HG03108 (cell line): Measurements from ENCODE around the gene C2CD4C.
"Not testable (repeated sequence)": the region's sequence is repeated elsewhere in the genome, so short reads cannot be mapped to it uniquely, and the experiment has no call there.

Experiments
- ATAC-seq: cut with Tn5 transposase; IDR thresholded peaks from one replicate; pipeline ENCODE4 v1.9.1; 2021; ENCODE audit warnings: moderate library complexity; ENCODE audit not compliant: unreplicated experiment

C2CD4C gene

GRCh38 chr19:383922-384798 is 24.8 kb downstream of the C2CD4C start:
- ATAC-seq: no peak

DNA sequence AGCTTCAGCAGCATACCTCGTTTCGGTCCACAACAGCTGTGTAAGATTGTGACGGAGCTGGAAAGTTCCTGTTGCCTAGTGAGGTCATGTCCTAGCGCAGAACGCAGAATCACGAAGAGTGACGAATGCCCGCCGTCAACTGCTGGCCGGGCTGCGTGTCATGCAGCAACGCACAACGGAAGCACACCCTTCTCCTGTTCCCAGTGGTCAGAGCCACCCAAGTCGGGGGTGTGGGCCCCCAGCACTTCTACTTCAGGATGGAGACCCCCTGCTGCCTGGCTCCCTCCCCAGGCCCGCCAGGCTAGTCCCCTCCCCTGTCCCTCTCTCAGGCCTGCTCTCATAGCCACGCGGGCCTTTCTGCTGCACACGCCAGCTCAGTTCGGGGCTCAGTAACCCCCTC is 25.9 kb downstream of the C2CD4C start:
- ATAC-seq: no peak

GRCh38 chr19:382578-382977 is 26.4 kb downstream of the C2CD4C start:
- not testable (repeated sequence) for ATAC-seq

GRCh38 chr19:381901-382300 is 27.0 kb downstream of the C2CD4C start:
- not testable (repeated sequence) for ATAC-seq

DNA sequence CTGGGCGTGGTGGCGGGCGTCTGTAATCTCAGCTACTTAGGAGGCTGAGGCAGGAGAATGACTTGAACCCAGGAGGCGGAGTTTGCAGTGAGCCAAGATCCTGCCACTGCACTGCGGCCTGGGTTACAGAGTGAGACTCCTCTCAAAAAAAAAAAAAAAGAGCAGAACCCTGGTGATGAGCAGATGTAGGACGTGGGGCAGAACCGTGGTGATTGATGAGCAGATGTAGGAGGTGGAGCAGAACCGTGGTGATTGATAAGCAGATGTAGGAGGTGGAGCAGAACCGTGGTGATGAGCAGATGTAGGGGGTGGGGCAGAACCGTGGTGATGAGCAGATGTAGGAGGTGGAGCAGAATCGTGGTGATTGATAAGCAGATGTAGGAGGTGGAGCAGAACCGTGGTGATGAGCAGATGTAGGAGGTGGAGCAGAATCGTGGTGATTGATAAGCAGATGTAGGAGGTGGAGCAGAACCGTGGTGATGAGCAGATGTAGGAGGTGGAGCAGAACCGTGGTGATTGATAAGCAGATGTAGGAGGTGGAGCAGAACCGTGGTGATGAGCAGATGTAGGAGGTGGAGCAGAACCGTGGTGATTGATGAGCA is 28.2 kb downstream of the C2CD4C start:
- ATAC-seq: not testable (repeated sequence)

DNA sequence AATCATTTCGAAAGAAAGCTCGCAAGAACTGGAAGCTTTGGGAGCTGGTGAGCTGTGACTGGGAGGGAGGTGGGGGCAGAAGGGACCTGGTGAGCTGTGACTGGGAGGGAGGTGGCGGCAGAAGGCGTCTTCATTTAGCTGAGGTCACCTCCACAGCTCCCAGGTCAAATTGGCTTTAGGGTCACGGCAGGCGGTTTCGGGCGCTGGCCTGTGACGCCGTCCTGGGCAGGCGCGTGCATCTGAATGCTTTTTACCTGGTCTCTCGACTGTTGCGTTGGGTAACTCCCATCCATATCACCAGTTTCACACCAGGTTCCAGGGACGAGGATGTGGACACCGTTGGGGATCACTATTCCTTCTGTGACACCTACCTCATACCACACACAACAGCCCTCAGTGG is 29.2 kb downstream of the C2CD4C start:
- ATAC-seq: no peak

- no peak for ATAC-seq
Observed at GRCh38 chr19:378706-379105, 30.2 kb downstream of the C2CD4C start.

- no peak for ATAC-seq
Observed at GRCh38 chr19:377801-378581, 31.0 kb downstream of the C2CD4C start.

DNA sequence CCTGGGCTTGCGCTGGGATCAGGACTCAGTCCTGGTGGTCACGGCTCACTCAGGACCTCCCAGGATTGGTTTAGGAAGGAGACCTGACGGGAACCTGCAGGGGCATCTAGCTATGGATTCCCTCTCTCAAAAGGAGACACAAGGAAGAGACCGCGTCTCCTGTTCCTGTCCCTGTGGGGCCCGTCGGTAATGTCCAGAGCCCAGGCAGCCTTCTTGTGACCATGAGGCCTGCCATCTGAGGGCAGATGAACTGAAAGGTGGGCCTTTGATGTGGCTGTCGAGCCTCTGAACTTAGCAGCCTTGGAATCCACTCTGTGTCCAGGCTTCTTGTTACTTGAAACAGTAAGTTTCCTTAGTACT is 32.9 kb downstream of the C2CD4C start:
- no peak for ATAC-seq

DNA sequence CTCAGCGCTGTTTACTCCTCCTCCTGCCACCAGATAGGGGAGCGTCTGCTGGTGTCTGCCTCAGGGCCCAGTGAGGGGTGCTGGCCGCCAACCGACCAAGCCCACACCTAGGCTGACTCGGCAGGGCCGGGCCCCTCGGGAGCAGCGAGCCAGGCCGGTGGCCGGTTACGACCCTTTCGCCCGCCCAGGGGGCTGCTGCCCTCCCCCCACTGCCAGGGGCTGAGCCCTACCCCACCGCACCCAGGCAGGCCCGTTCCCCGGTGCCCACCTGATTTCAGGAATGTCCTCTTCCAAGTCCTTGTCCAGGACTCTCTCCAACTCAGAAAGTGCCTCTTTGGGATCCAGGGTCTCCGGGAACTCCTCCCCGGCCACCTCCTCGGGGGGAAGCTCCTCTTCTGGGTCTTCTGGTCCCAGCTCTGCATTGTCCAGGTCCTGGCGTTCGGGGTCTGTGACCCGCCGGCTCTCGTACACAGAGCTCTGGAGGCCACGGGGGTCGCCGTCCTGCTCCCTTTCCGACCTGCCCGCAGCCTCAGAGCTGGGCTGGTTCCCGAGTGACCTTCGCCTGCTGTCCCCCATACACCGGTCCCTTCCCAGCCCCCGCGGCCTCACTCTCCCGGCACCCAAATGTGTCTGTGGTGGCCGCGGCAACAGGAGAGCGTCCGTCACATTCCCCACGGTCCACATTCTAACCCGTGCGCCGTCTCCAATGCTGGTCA is 33.4 kb downstream of the C2CD4C start:
- no peak for ATAC-seq

- no peak for ATAC-seq
Observed at GRCh38 chr19:374886-375235, 34.1 kb downstream of the C2CD4C start.

- no peak for ATAC-seq
Observed at GRCh38 chr19:374183-374885, 34.6 kb downstream of the C2CD4C start.

DNA sequence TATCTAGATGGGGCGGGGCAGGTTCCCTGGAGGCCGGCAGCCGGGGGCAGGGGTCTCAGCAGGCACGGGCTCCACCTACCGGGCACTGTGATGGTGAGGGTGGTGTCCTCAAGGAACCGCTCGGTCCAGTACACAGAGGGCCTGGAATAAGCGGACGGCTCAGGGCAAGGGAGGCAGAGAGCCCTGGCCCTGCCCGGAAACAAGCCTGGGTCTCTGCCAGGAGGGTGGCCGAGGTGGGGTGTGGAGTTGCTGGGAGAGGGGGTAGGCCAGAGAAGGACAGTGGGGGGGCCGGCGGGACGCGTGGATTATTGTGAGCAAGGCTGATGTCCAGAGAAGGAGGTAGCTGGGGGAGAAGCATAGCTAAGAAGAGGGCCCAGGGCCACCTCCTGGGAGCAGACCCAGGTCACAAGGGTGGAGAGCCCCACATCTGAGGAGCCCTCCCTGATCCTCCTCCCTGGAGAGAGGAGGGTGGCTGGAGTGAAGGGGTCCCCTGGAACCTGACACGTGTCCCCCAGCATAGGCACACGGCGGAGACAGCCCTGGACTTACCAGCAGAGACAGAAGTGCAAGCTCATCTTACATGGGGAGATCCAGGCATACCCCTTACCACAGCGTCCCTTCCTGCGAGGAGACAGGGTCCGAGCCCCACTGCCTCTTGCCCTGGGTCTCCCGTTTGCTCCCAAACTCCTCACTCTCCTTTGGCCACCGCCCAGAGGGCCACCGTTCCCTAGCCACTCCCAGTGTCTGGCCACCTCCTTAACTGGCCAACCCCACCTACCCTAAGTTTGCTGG is 35.4 kb downstream of the C2CD4C start:
- ATAC-seq: no peak

GRCh38 chr19:372306-372890 is 36.5 kb downstream of the C2CD4C start:
- ATAC-seq: no peak

GRCh38 chr19:371501-372168 is 37.3 kb downstream of the C2CD4C start:
- ATAC-seq: no peak

DNA sequence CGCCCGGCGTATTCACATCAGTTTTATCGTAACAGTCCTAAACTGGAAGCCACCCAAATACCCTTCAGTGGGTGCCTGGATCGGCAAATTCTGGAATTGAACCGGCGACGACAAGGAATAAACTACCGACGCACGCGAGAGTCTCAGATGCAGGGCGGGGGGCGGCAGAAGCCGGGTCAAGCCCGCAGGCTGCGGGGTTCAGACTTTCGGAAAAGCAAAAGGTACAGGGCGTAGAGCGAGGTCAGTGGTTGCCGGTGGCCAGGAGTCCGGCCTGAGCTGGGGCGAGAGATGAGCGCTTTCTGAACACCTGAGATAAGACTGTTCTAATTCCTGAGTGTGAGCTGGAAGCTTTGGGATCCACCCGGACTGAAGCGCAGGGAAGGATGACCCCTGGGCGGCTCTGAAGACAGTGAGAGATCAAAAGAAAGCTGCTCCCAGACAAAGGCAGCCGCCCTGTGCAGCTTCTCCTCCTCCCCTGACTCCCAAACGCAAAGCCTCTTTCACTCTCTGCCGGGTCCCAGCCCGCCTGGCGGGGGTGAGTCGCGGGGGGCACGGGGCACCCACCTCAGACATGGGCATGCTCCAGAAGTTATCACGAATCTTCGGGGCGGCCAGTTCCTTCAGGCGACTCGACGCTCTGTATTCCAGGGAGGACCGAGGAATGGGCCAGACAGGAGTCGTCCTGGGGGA is 38.2 kb downstream of the C2CD4C start:
- ATAC-seq: no peak

GRCh38 chr19:369876-370275 is 39.1 kb downstream of the C2CD4C start:
- ATAC-seq: no peak

GRCh38 chr19:369256-369655 is 39.7 kb downstream of the C2CD4C start:
- no peak for ATAC-seq
